ENCODE measurements around the gene CACNB4. TPM values are rescaled to one million over a fixed set of nuclear protein-coding genes. Genes with fewer than 3 reads are reported as not detected.
A peak's percentile ranks its signal among the peaks of the same experiment; 100 is the strongest.

The CACNB4 gene
- total and polyA plus RNA-seq, 10 of the 15 experiments (the other 5 are each of a cell fraction or from before 2014, with no cell fraction given) = 2.0 to 21.6 (median 9.3) TPM

- peaks cover 7% of the 10 kb centered on the region; the same call in 1 of the 2 replicates for H3K79me2 ChIP-seq (ENCODE audit: control insufficient read depth, insufficient read depth, low read length)
- H3K36me3 ChIP-seq (ENCODE audit: control insufficient read depth in 2 of 2, insufficient read depth in 2 of 2, low read length in 1 of 2) = no peaks in the 10 kb centered on the region
- CTCF ChIA-PET = interaction anchor here (1.0 to 6.5 kb wide), 4 partner anchors 11 to 26 kb away, joined by 3 to 56 read pairs (median 26); no protein-coding TSS in a partner anchor
- peaks cover 64% of the 10 kb centered on the region for H3K4me1 ChIP-seq (ENCODE audit: control insufficient read depth, insufficient read depth, low read length)
- H3K27me3 ChIP-seq (replicated peaks in 1 of 2; ENCODE audit: control insufficient read depth in 2 of 2, insufficient read depth in 2 of 2, low read length in 1 of 2) = no peaks in the 10 kb centered on the region
- H3K4me3 ChIP-seq = no peak overlapping the region
- FAIRE-seq (no peak), ATAC-seq (peak; percentile 55), DNase-seq (ENCODE audit: low read depth, low spot score) (no peak)
- POLR2A ChIA-PET = no interaction called here
- SMC1A ChIA-PET (ENCODE audit: uncharacterized antibody, unreplicated experiment) = no interaction called here
- BruUV-seq (replicated peaks) = no TSS peak
- H3K9me3 ChIP-seq (replicated peaks; ENCODE audit: control insufficient read depth, insufficient read depth, low read length) = no peaks in the 10 kb centered on the region
- in situ Hi-C loops (cut with MboI) (loop anchor here (5.0 kb wide), 1 partner anchor 116 kb away; no protein-coding TSS in a partner anchor), intact Hi-C loops (cut with micrococcal nuclease; ENCODE audit: unreplicated experiment) (no loop called here)
- RAD21 ChIA-PET (ENCODE audit: unreplicated experiment) = interaction anchor here (2.2 kb wide), 1 partner anchor 13 kb away, joined by 6 read pairs; no protein-coding TSS in a partner anchor
- H4K20me1 ChIP-seq (ENCODE audit: control insufficient read depth, insufficient read depth) = no peaks in the 10 kb centered on the region
- no peak overlapping the region for H3K9ac ChIP-seq (ENCODE audit: control insufficient read depth, insufficient read depth, low read length)
- peak overlapping the region; percentile 59 for H3K4me2 ChIP-seq (ENCODE audit: control insufficient read depth, insufficient read depth)
- peak overlapping the region; percentile 38 for H2AFZ ChIP-seq (ENCODE audit: control insufficient read depth, low read depth, low read length)
- peak overlapping the region; percentile 42; the same call in 1 of the 2 replicates for H3K27ac ChIP-seq (ENCODE audit: control insufficient read depth, insufficient read depth)
- 76% methylated on average over 3 of the region's 3 CpGs for WGBS (ENCODE audit: insufficient coverage, insufficient replicate concordance, low lambda C conversion rate, missing lambda C conversion rate)
- TF ChIP-seq ZBED1 (IDR thresholded peaks at IDR 0.05; ENCODE audit: borderline replicate concordance) (no peak), RAD21 (IDR thresholded peaks at IDR 0.05; ENCODE audit: insufficient read depth, low read depth, low read length) (peak; percentile 36), PKNOX1 (IDR thresholded peaks at IDR 0.05) (no peak), MXI1 (IDR thresholded peaks at IDR 0.05; ENCODE audit: low read depth, low read length) (no peak), TARDBP (IDR thresholded peaks at IDR 0.05; ENCODE audit: borderline replicate concordance) (no peak), CBX5 (IDR thresholded peaks at IDR 0.05; ENCODE audit: low read depth) (peak; percentile 72), MEF2B (IDR thresholded peaks at IDR 0.05; ENCODE audit: partially characterized antibody, poor library complexity, severe bottlenecking) (no peak), BHLHE40 (IDR thresholded peaks at IDR 0.05; ENCODE audit: borderline replicate concordance in 1 of 2, low read depth in 2 of 2, low read length in 1 of 2) (no peak), FOXK2 (IDR thresholded peaks at IDR 0.05) (no peak), IKZF2 (IDR thresholded peaks at IDR 0.05) (no peak), NBN (IDR thresholded peaks at IDR 0.05) (no peak), CREM (IDR thresholded peaks at IDR 0.05; ENCODE audit: low read depth) (no peak), IRF4 (IDR thresholded peaks at IDR 0.05; ENCODE audit: low read depth, low read length) (0 out of 2 replicates have a peak, but pooled peaks have one; percentile 50), CTCF (IDR thresholded peaks at IDR 0.05 in 2 of 3, conservative IDR thresholded peaks at IDR 0.05 in 1 of 3; ENCODE audit: control insufficient read depth in 2 of 3, extremely low read depth in 1 of 3, insufficient read depth in 1 of 3, low read depth in 3 of 3, low read length in 3 of 3) (no peak), YY1 (IDR thresholded peaks at IDR 0.05; ENCODE audit: low read depth, low read length) (0 out of 2 replicates have a peak, but pooled peaks have one; percentile 11), NR2C1 (IDR thresholded peaks at IDR 0.05) (no peak), PAX8 (IDR thresholded peaks at IDR 0.05) (no peak), KAT2A (conservative IDR thresholded peaks at IDR 0.05; ENCODE audit: control insufficient read depth, low read depth, low read length) (no peak), BACH1 (IDR thresholded peaks at IDR 0.05; ENCODE audit: borderline replicate concordance) (no peak), HDAC2 (IDR thresholded peaks at IDR 0.05) (no peak), SPI1 (IDR thresholded peaks at IDR 0.05; ENCODE audit: borderline replicate concordance, insufficient read depth, low read depth, low read length) (peak; percentile 78), ZNF384 (IDR thresholded peaks at IDR 0.05; ENCODE audit: borderline replicate concordance, low read depth, low read length) (no peak), ZNF207 (IDR thresholded peaks at IDR 0.05; ENCODE audit: borderline replicate concordance) (no peak)
Measured at GRCh38 chr2:152051436-152051835, 47.4 kb downstream of the CACNB4 start.
